Astrocyte (in vitro differentiated cells and primary cell): ENCODE measurements around the gene TTC7B. TPM values are rescaled to one million over a fixed set of nuclear protein-coding genes. Genes with fewer than 3 reads are reported as not detected.
A peak's percentile ranks its signal among the peaks of the same experiment; 100 is the strongest.

Experiments used
- DNase-seq: peaks from one replicate; pipeline ENCODE4 v3.0.0-alpha.2; 2010; ENCODE audit warnings: low read depth
- FAIRE-seq: peaks from 2 replicates; lab custom pipeline; 2011; peaks lifted over from hg19 to GRCh38; lab: Jason Lieb, UNC
- H2AFZ ChIP-seq: 2 replicates; pipeline ENCODE4 v1.6.0; 2012; ENCODE audit warnings: low read depth, low read length, inconsistent platforms
- H3K27ac ChIP-seq: 2 replicates; pipeline ENCODE4 v1.5.1; 2011; ENCODE audit warnings: low read depth, low read length, inconsistent platforms
- H3K27me3 ChIP-seq: 2 replicates; pipeline ENCODE4 v1.6.0; 2011; ENCODE audit warnings: low read length, inconsistent platforms; ENCODE audit not compliant: insufficient read depth
- H3K36me3 ChIP-seq: 2 replicates; pipeline ENCODE4 v1.5.1; 2011; ENCODE audit warnings: low read length, inconsistent platforms; ENCODE audit not compliant: insufficient read depth
- H3K4me1 ChIP-seq: 2 replicates; pipeline ENCODE4 v1.5.1; 2011; ENCODE audit warnings: low read length, inconsistent platforms; ENCODE audit not compliant: insufficient read depth
- H3K4me2 ChIP-seq: 2 replicates; pipeline ENCODE4 v1.6.0; 2012; ENCODE audit warnings: low read length, inconsistent platforms
- H3K4me3 ChIP-seq: 2 replicates; pipeline ENCODE4 v1.5.1; 2011; ENCODE audit warnings: low read depth, mild to moderate bottlenecking, low read length, inconsistent platforms; ENCODE audit not compliant: insufficient read depth
- H3K79me2 ChIP-seq: 2 replicates; pipeline ENCODE4 v1.6.0; 2012; ENCODE audit warnings: mild to moderate bottlenecking, low read length, inconsistent platforms; ENCODE audit not compliant: insufficient read depth
- H3K9ac ChIP-seq: 2 replicates; pipeline ENCODE4 v1.6.0; 2012; ENCODE audit warnings: mild to moderate bottlenecking, low read length, inconsistent platforms
- H3K9me3 ChIP-seq: 2 replicates; pipeline ENCODE4 v1.5.1; 2012; ENCODE audit warnings: low read depth, mild to moderate bottlenecking, low read length, inconsistent platforms; ENCODE audit not compliant: insufficient read depth
- H4K20me1 ChIP-seq: 2 replicates; pipeline ENCODE4 v1.6.0; 2012; ENCODE audit warnings: low read length, inconsistent platforms; ENCODE audit not compliant: insufficient read depth
- H3K27ac Mint-ChIP-seq: one replicate; pipeline ENCODE4 v1.8.0; 2021; ENCODE audit warnings: mild to moderate bottlenecking, mixed read lengths; ENCODE audit not compliant: unreplicated experiment
- H3K27me3 Mint-ChIP-seq: one replicate; pipeline ENCODE4 v1.8.0; 2021; ENCODE audit warnings: low read depth, mixed read lengths; ENCODE audit not compliant: unreplicated experiment
- H3K36me3 Mint-ChIP-seq: one replicate; pipeline ENCODE4 v1.8.0; 2021; ENCODE audit warnings: low read depth, mixed read lengths; ENCODE audit not compliant: unreplicated experiment
- H3K4me1 Mint-ChIP-seq: one replicate; pipeline ENCODE4 v1.8.0; 2021; ENCODE audit warnings: low read depth, mixed read lengths; ENCODE audit not compliant: unreplicated experiment
- H3K4me3 Mint-ChIP-seq: one replicate; pipeline ENCODE4 v1.8.0; 2021; ENCODE audit warnings: mild to moderate bottlenecking, moderate library complexity, mixed read lengths; ENCODE audit not compliant: unreplicated experiment
- H3K9me3 Mint-ChIP-seq: one replicate; pipeline ENCODE4 v1.8.0; 2021; ENCODE audit warnings: mild to moderate bottlenecking, mixed read lengths; ENCODE audit not compliant: unreplicated experiment
- CTCF ChIP-seq: IDR thresholded peaks from 2 replicates; pipeline ENCODE4 v1.5.1; 2011; ENCODE audit warnings: low read depth, mild to moderate bottlenecking, inconsistent platforms, low read length, moderate library complexity; ENCODE audit not compliant: insufficient read depth
- EZH2 ChIP-seq: IDR thresholded peaks from 2 replicates; pipeline ENCODE4 v1.6.1; 2012; ENCODE audit warnings: mild to moderate bottlenecking, low read length, inconsistent platforms; ENCODE audit not compliant: insufficient read depth
- total RNA-seq: library from RNA; stranded (reverse); gene quantifications from 2 replicates; pipeline ENCODE4 v1.2.1, GENCODE V29; 2021

TTC7B gene
- total RNA-seq, 1 donor from 2014 or later: 42.1 TPM

GRCh38 chr14:90837355-90837754 is 21.1 kb upstream of the TTC7B start:
- TF ChIP-seq CTCF (no peak), EZH2 (no peak)
- no peaks in the 10 kb centered on the region for H3K9me3 ChIP-seq
- Mint-ChIP-seq H3K27ac (no peak overlapping the region), H3K36me3 (no peaks in the 10 kb centered on the region), H3K4me1 (peaks cover 9% of the 10 kb centered on the region), H3K9me3 (peaks cover 8% of the 10 kb centered on the region), H3K27me3 (peaks cover 3% of the 10 kb centered on the region), H3K4me3 (no peak overlapping the region)
- H3K4me2 ChIP-seq: no peak overlapping the region
- H3K36me3 ChIP-seq: no peaks in the 10 kb centered on the region
- DNase-seq: peak; percentile 46
- no peaks in the 10 kb centered on the region for H4K20me1 ChIP-seq
- H3K4me3 ChIP-seq: no peak overlapping the region
- no peaks in the 10 kb centered on the region for H3K4me1 ChIP-seq
- no peaks in the 10 kb centered on the region for H3K27me3 ChIP-seq
- no peak overlapping the region for H3K9ac ChIP-seq
- no peaks in the 10 kb centered on the region for H3K79me2 ChIP-seq
- no peak overlapping the region for H3K27ac ChIP-seq
- H2AFZ ChIP-seq: no peak overlapping the region
- FAIRE-seq: no peak

GRCh38 chr14:90836692-90837063 is 20.4 kb upstream of the TTC7B start:
- no peak overlapping the region for H3K4me2 ChIP-seq
- no peak for FAIRE-seq
- no peak for DNase-seq
- no peaks in the 10 kb centered on the region for H3K27me3 ChIP-seq
- no peaks in the 10 kb centered on the region for H3K9me3 ChIP-seq
- peaks cover 8% of the 10 kb centered on the region for H3K9me3 Mint-ChIP-seq
- no peaks in the 10 kb centered on the region for H3K36me3 Mint-ChIP-seq
- no peak overlapping the region for H3K27ac Mint-ChIP-seq
- TF ChIP-seq EZH2 (no peak), CTCF (no peak)
- peaks cover 6% of the 10 kb centered on the region for H3K27me3 Mint-ChIP-seq
- H3K4me3 ChIP-seq: no peak overlapping the region
- no peaks in the 10 kb centered on the region for H3K79me2 ChIP-seq
- no peak overlapping the region for H3K9ac ChIP-seq
- no peak overlapping the region for H3K4me3 Mint-ChIP-seq
- no peaks in the 10 kb centered on the region for H3K4me1 ChIP-seq
- H2AFZ ChIP-seq: no peak overlapping the region
- H3K36me3 ChIP-seq: no peaks in the 10 kb centered on the region
- peaks cover 9% of the 10 kb centered on the region for H3K4me1 Mint-ChIP-seq
- no peak overlapping the region for H3K27ac ChIP-seq
- no peaks in the 10 kb centered on the region for H4K20me1 ChIP-seq

- Histone ChIP-seq H3K36me3 (no peaks in the 10 kb centered on the region), H3K79me2 (no peaks in the 10 kb centered on the region), H2AFZ (no peak overlapping the region), H3K9ac (no peak overlapping the region), H3K27ac (no peak overlapping the region), H4K20me1 (no peaks in the 10 kb centered on the region), H3K4me2 (no peak overlapping the region), H3K27me3 (peaks cover 3% of the 10 kb centered on the region), H3K4me3 (no peak overlapping the region), H3K9me3 (no peaks in the 10 kb centered on the region), H3K4me1 (no peaks in the 10 kb centered on the region)
- Mint-ChIP-seq H3K36me3 (no peaks in the 10 kb centered on the region), H3K27me3 (peaks cover 19% of the 10 kb centered on the region), H3K9me3 (peaks cover 5% of the 10 kb centered on the region), H3K27ac (no peak overlapping the region), H3K4me1 (no peaks in the 10 kb centered on the region), H3K4me3 (no peak overlapping the region)
- no peak for FAIRE-seq
- TF ChIP-seq CTCF: no peak
- no peak for TF ChIP-seq EZH2
- DNase-seq: no peak
Observed at GRCh38 chr14:90831821-90832220, 15.6 kb upstream of the TTC7B start.
